Left renal pelvis (tissue), 4 donors: ENCODE measurements around the gene CFAP45. TPM values are rescaled to one million over a fixed set of nuclear protein-coding genes. Genes with fewer than 3 reads are reported as not detected.
A peak's percentile ranks its signal among the peaks of the same experiment; 100 is the strongest.

Experiments
- DNase-seq, 4 donors: peaks; one replicate each; pipeline ENCODE4 v3.0.0-alpha.2; 2013; ENCODE audit warnings: low read depth in 4 of 4, low spot score in 3 of 4
- polyA plus RNA-seq, 4 donors: library from polyadenylated mRNA; unstranded; fragments of 120-200 nt; gene quantifications; one replicate each; pipeline ENCODE4 v1.2.1, GENCODE V29; 2013; ENCODE audit not compliant: insufficient read length in 4 of 4

Gene CFAP45
- polyA plus RNA-seq, 4 donors: 0.38 to 4.1 (median 2.8) TPM

DNA sequence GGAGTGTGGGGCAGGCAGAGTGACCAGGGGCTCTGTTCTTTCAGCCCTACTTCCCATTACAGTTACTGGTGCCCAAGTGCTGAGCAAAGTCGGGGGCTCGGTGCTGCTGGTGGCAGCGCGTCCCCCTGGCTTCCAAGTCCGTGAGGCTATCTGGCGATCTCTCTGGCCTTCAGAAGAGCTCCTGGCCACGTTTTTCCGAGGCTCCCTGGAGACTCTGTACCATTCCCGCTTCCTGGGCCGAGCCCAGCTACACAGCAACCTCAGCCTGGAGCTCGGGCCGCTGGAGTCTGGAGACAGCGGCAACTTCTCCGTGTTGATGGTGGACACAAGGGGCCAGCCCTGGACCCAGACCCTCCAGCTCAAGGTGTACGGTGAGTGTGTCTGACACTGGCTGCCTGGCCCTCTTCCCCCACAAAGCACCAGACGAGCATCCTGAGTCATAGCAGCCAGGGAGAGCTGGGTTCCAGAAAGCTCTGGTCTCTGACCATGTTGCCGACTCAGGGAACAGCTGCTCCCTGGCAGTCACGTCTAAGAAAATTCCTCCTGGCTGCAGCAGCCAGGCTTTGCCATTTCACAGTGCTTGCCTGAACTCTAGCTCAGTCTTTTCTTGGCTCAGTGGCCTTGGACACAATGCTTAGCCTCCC, 70.0 kb downstream of the CFAP45 start:
- no peak for DNase-seq

DNA sequence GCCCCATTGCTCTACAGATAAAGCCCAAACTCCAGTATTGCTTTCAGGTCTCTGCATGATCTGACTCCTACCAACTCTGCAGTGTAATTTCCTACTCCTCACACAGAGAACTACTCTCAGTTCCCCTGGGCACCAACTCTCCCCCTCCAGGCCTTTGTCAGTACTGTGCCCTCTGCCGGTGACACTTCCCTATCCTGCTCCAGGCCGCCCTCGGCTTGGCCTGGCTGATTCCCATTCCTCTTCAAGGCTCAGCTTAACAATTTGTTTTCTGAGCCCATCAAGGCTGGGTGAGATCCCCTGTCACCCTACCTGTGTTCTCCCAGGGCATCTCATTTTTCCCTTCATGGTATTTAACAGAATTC, 70.7 kb downstream of the CFAP45 start:
- DNase-seq: no peak

DNA sequence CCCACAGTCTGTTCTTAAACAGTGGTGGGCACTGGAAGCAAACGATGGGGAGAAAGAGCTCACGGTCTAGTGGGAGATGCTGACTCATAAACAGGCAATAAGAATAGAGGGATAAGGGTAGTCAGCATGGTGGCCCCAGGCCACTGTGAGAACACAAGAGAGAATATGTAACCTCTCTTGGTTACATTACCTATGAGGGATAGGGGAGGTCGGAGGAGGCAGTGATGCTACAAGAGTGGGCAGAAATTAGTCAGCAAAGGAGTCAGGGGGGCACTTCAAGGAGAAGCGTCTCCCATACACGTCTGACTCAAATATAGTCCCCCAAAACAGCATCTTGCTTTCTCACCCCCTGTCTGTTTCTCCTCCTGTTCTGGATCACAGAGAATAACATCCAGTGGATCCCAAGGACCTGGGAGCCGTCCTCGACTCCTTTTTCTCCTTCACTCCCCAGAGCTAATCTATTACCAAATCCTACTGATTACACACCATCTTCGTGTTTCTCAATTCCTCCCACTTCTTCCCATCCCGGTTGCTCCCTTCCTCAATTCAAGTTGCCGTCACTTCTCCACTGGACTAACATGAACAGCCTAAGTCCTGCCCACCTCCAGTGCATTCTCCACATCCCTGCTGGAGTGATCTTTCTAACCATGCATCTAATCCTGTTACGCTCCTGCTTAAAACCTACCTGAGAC, 71.2 kb downstream of the CFAP45 start:
- no peak for DNase-seq

DNA sequence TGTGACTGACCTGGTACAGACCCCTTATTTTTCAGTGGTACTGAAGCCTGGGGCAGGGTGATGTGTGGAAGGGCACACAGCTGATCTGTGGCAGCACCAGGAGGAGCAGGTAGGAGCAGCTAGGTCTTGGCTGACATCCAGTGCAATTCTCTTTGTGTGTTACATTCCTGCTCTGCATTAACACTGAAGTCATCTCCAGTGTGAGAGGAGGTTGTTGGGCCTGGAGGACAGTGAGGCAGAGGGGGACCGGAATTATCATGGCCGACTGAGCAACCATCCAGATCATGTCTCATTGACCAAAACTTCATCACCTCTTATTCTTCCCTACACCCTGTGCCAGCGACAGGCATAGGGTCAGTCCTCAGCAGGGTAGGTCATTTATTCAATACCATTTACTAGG, 71.8 kb downstream of the CFAP45 start:
- no peak for DNase-seq

DNA sequence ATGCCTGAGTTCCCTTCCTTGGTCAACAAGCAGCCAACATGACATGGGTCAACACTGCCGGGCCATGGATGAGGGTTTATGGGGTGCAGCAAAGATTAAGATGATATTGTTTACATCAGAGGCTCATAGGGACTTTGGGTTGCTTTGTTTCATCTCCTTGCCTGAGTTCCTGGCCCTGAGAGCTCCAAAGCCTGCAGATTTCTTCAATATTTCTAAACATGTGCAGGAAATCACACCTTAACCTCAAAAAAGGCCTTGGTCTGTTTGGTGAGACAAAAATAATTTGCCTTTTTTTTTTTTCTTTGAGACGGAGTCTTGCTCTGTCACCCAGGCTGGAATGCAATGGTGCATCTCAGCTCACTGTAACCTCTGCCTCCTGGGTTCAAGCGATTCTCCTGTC, 72.4 kb downstream of the CFAP45 start:
- DNase-seq: no peak

DNA sequence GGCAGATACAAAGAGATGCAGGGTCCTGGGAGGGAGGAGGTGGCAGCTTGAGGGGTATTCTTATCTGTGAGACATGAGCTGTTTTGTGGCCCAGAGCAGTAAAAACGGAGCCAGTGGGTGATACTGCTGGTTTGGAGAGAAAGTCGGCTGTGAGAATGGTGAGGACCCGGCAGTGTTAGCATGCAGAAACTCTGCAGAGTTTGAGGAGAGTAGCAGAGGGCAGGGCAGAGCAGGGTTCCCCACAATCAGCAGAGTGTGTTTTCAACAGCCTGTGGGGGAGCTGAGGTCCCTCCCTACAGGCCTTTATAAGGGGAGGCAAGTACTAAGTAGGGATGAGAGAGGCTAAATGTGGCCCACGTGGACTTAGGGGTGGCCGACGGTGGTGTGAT, 72.9 kb downstream of the CFAP45 start:
- DNase-seq: no peak

DNA sequence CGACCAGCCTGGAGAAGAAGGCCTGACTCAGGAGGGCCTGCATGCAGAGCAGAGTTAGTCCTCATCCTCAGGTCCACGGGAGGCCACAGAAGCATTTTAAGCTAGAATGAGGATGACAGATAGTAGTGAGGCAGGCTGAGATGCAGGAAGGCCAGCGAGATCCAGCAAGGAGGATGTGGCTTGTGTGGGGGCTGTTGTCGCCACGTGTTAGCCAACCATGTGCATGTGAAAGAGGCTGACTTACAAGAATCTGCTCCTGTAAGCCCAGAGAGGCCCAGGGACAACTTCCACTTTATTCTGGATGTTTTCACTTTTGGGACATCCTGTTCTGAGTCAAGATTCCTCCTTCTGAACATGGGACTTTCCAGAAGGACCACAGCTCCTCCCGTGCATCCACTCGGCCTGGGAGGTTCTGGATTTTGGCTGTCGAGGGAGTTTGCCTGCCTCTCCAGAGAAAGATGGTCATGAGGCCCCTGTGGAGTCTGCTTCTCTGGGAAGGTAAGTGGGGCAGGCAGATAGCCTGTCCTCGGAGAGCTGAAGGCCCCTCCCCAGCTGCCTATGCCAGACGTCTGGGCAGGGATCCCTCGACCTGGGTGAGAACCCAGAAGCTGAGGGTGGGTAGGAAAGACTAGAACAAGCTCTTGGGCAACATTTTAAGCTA, 73.4 kb downstream of the CFAP45 start, which contains the start of gene SLAMF8:
TSS of gene SLAMF8 (plus strand) at position 433 of the 661 bp plus-strand sequence. CDS start at position 459, 26 bp downstream.
- DNase-seq: no peak

DNA sequence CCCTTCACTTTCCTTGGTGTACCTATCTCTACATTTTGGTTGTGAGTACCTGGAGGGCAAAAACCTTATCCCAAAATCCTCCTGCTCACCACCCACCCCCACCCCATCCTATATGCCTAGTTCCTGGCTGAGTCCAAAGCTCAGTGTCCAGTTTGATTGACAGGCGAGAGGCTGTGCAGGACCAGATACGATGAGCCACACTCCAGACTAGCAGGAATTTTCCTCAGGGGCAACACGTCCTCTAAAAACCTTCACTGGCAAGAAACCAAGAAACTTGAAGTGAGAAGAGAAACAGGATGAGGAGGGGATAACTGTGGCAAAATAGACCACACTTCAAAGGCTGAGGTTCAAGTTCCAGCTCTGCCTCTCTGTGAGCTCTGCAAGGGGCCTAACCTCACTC, 74.4 kb downstream of the CFAP45 start:
- DNase-seq: no peak

DNA sequence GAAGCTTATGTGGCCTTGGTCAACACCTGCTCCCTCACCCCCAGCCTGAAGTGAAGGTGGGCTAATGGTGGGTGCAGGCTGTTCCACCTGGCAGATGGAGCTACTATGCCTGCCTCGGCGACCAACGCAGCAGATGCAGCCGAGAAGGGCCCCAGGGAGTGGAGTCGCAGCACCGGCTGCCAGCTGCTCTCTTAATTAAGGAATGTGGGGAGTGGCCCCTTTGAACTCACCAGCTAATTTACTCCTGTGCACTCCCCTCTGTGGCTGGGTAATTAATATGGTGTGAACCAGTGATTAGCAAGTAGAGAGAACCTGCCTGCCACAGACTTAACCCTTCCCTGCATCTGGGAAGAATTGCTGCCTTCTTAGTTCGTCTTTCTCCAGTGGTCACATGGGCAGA, 76.6 kb downstream of the CFAP45 start:
- DNase-seq: peak in 1 of 4 donors; percentile 55

Other genes starting within 250 kb of the CFAP45 start
- gene CRP, start 185.6 kb downstream of the CFAP45 start, polyA plus RNA-seq: under 1 TPM in 1 of 4 donors, not detected in 3; 0.20 TPM
- gene DUSP23, start 119.2 kb downstream of the CFAP45 start, polyA plus RNA-seq: 10 to 100 TPM; 11.2 to 31.0 (median 24.2) TPM
- gene FCRL6, start 97.8 kb downstream of the CFAP45 start, polyA plus RNA-seq: under 1 TPM; 0.10 to 0.41 (median 0.34) TPM
- gene SLAMF8, start 73.3 kb downstream of the CFAP45 start, polyA plus RNA-seq: 1 to 10 TPM in 1 of 4 donors, under 1 TPM in 3; 0.42 to 1.1 (median 0.72) TPM
- gene VSIG8, start 37.5 kb downstream of the CFAP45 start, polyA plus RNA-seq: under 1 TPM in 3 of 4 donors, not detected in 1; 0.11 to 0.76 (median 0.32) TPM
- gene TAGLN2, start 25.3 kb upstream of the CFAP45 start, polyA plus RNA-seq: 100 to 1,000 TPM; 118 to 147 (median 142) TPM
- 10 to 100 TPM in 3 of 4 donors, 1 to 10 TPM in 1; 8.1 to 25.4 (median 13.2) TPM for gene IGSF9, start 45.4 kb upstream of the CFAP45 start, polyA plus RNA-seq
- not detected for gene SLAMF9, start 54.1 kb upstream of the CFAP45 start, polyA plus RNA-seq
- gene PIGM, start 131.8 kb upstream of the CFAP45 start, polyA plus RNA-seq: 10 to 100 TPM in 3 of 4 donors, 1 to 10 TPM in 1; 8.5 to 13.9 (median 13.2) TPM
- gene KCNJ10, start 170.0 kb upstream of the CFAP45 start, polyA plus RNA-seq: 10 to 100 TPM in 3 of 4 donors, 1 to 10 TPM in 1; 1.0 to 29.7 (median 25.0) TPM
- under 1 TPM; 0.11 to 0.29 (median 0.15) TPM for gene KCNJ9, start 181.4 kb upstream of the CFAP45 start, polyA plus RNA-seq
- 10 to 100 TPM; 18.3 to 40.3 (median 28.7) TPM for gene IGSF8, start 198.5 kb upstream of the CFAP45 start, polyA plus RNA-seq
- gene ATP1A2, start 215.6 kb upstream of the CFAP45 start, polyA plus RNA-seq: 1 to 10 TPM; 5.0 to 5.7 (median 5.5) TPM